Measurements from ENCODE around the gene TIGD1.
"Not testable (repeated sequence)": the region's sequence is repeated elsewhere in the genome, so short reads cannot be mapped to it uniquely, and the experiment has no call there.

The TIGD1 gene

DNA sequence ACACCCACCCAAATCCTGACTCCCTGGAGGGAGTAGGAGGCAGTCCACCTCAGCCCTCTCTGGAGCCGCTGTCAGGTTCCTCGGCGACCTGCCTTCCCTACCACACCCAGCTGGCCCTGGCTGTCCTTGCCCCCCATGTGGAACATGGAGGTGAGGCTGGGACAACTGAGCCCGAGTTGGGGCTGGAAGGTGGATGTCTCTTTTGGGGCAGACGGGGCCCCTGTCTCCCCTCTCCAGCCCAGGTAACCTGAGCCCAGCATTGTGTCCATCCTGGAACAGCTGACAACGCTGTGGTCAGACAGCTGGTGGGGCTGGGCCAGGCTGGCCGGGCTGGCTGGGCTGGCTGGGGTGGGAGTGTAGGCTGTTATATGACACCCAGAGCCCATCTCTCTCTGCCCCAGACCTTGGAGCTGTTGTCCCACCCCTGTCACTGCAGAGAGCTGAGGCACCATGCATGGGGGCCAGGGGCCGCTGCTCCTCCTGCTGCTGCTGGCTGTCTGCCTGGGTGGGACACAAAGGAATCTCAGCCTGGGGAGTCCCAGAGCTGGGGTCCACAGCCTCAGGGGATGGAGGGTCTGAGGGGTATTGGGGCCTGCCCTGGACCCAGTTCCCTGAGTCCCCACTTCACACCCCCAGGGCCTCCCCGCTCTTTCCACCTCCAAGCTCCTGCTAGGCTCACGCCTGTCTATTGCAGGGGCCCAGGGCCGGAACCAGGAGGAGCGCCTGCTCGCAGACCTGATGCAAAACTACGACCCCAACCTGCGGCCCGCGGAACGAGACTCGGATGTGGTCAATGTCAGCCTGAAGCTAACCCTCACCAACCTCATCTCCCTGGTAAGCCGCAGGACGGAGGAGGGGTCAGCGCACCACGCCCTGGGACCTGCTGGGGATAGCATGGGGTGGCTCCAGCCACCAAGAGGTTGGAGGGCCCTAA is 10.8 kb downstream of the TIGD1 start, which contains the start of gene CHRNG:
Gene CHRNG, plus strand, starts transcription at position 395 of the 934 bp plus-strand sequence. Its CDS starts 56 bp downstream, at position 451.
- DNase-seq (ENCODE audit: low read depth) = no peak

DNA sequence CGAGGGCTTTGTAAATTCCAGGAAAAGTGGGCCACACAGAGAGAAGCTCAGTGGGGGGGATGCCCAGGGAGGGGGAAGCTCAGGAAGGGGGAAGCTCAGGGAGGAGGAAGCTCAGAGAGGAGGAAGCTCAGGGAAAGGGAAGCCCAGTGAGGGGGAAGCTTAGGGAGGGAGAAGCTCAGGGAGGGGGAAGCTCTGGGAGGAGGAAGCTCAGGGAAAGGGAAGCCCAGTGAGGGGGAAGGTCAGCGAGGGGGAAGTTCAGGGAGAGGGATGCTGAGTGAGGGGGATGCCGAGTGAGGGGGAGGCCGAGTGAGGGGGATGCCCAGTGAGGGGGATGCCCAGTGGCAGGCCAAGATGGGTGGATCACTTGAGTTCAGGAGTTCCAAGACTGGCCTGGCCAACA is 11.7 kb downstream of the TIGD1 start:
- no peak for DNase-seq (ENCODE audit: low read depth)

DNA sequence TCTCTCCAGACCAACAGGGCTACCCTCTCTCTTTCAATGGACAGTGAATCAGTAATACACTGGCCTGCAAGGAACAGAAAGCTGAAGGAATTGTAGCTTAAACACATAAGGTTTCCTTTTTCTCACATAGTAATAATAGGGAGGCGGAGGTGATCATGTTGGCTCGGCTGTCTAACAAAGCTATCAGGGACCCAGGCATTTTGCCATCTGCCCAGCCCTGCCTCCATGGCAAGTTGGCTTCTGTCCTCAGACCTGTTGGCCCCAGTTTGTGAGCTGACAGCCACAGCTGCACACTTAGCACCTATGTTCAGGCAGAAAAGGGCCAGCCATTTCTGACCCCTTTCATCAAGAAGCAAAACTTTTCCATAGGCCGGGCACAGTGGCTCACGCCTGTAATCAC is 12.9 kb downstream of the TIGD1 start:
- no peak for DNase-seq (ENCODE audit: low read depth)

DNA sequence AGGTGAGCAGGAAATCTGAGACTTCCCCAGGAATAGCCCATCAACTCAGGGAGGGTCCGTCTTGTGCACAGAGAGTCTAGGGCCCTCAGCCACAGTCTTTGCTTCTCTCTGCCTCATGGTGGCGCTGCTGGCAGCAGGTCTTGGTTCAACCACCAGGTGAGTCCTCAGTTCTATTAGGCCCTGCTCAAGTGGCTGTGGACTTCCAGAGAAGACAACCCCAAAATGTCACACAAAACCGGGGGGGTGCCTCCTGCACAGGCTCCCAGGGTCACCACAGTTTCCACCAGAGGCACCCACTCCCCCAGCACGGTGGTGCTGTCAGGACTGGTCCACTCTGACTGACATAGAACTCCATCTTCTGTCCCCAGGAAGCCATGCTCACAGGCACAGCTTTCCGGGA is 13.3 kb downstream of the TIGD1 start:
- no peak for DNase-seq (ENCODE audit: low read depth)

DNA sequence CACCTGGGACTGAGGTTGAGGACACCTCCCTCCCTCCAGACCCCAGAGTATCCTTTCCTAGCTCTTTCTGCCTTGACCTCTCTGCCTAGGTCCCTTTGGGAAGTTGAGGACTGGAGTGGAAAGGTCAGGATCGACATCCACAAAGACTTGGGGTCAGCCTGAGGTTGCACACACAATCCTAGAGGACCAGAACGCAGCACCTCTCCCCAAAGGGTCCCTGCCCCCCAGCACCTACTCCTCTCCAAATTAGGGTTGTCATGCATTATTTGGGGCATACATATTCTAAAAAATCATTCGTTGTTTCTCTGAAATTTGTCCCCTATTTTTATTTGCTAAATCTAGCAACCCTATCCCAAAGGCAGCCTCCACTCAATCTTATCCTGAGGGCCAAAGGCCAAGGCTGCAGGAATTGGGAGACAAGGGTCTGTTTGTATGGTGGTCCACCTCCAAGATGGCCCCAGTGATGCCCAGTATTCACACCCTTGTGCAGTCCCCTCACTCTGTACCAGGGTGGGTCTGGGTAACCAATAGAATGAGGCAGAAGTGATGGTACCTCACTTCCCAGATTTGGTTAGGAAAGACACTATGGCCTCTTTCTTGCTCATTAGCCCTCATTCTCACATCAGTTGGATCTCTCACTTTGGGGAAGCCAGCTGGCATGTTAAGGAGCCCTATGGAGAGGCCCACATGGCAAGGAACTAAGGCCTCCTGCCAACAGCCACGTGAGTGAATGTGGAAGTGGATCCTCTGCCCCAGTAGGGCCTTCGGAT is 14.4 kb downstream of the TIGD1 start:
- DNase-seq (ENCODE audit: low read depth) = no peak

DNA sequence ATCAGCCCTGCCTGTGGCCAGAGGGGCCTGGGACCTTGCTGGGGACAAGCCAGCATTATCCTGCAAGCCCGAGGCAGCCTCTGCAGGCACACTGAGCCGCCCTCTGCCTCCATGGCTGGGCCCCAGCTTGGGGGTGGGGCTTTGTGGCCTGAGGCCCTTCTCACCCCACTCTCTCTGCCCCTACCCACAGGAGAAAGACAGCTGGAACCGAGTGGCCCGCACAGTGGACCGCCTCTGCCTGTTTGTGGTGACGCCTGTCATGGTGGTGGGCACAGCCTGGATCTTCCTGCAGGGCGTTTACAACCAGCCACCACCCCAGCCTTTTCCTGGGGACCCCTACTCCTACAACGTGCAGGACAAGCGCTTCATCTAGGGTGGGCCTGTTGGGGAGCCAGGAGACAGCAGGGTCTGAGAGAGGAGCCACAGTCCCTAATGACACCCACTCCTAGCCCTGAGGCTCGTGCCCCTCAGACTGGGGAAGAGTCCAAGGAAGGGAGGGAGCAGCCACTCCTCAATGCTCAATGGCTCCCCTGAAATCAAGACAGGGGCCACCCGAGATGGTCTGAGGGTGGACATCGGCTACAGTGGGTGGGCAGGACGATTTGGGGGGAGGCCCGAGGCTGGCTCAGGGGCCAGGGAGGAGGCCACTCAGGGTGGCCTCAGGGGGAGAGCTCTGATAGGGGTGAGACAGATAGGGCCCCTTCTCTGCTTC is 15.3 kb downstream of the TIGD1 start:
- DNase-seq (ENCODE audit: low read depth) = no peak

DNA sequence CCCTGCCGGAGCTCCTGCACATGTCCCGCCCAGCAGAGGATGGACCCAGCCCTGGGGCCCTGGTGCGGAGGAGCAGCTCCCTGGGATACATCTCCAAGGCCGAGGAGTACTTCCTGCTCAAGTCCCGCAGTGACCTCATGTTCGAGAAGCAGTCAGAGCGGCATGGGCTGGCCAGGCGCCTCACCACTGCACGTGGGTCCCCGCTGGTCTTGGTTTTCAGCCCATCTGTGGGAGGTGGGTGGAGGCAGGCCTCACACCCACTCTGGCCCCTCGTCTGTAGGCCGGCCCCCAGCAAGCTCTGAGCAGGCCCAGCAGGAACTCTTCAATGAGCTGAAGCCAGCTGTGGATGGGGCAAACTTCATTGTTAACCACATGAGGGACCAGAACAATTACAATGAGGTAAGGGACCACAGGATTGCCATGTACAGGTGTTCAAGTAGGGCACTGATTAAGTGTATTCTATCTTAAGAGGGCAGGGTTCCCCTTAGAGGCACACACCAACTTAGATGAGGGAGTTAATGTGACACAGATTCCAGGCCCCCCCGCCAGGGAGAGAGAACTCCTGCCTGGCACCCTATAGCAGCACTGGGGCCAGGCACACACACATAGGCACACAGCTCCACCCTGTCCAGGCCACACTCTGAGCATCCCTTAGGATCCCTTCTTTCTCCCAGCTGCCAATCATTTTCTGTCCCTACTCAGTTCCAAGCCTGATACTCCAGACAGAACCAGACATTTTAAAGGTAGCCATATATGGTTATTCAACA is 16.2 kb downstream of the TIGD1 start:
- no peak for DNase-seq (ENCODE audit: low read depth)

DNA sequence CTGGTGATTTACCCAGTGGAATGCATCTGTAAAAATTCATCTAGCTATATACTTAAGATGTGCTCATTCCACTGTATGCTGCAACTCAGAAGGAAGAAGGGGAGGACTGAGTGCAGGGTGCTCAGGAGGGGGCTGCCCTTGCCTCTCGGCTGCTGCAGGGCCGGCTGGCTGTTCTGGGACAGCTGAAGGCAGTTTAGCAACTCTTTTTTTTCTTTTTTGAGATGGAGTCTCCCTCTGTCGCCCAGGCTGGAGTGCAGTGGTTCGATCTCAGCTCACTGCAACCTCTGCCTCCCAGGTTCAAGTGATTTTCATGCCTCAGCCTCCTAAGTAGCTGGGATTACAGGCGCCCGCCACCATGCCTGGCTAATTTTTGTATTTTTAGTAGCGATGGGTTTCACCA is 17.5 kb downstream of the TIGD1 start:
- DNase-seq (ENCODE audit: low read depth) = not testable (repeated sequence)

DNA sequence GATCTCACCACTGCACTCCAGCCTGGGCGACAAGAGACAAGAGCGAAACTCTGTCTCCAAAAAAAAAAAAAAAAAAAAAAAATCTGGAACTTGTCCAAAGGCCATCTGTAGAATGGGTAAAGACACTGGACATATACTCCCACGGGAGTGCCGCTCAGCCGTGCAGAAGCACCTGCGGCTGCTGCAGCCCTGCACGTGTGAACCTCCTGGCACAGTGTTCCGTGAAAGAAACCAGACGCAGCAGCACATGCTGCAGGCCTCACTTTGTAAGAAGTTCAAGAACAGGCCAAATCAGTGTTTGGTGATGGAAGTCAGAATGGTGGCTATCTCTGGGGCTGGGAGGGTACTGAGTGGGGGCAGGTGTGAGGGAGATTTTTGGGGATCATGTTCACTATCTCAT is 17.9 kb downstream of the TIGD1 start:
- no peak for DNase-seq (ENCODE audit: low read depth)

DNA sequence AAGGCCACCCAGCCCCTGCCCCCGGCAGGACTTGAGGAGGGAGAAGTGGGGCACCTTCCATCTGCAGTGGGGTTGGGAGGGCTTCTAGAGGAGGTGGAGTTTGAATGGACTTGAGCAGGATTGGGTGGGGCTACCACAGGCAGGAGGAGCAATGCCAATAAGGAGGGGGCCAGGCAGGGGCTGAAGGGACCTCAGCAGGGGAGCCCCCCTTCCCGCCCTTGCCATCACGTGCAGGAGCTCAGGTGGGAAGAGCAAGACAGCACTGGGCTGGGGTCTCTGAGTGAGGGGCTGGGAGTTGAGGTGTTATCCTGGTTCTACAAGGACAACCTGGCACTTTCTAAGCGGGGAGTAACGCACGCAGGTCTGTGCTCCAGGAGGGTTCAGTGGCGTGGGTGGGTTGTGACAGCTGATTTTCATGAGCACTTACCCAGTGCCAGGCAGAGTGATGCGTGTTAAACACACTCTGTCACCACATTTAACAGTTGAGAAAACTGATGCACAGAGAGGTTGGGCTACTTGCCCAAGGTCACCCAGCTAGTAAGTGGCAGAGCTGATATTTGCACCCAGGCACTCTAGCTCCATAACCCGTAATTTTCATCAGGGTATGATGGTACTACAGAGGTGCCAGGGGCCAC is 19.6 kb downstream of the TIGD1 start:
- DNase-seq (ENCODE audit: low read depth) = no peak

DNA sequence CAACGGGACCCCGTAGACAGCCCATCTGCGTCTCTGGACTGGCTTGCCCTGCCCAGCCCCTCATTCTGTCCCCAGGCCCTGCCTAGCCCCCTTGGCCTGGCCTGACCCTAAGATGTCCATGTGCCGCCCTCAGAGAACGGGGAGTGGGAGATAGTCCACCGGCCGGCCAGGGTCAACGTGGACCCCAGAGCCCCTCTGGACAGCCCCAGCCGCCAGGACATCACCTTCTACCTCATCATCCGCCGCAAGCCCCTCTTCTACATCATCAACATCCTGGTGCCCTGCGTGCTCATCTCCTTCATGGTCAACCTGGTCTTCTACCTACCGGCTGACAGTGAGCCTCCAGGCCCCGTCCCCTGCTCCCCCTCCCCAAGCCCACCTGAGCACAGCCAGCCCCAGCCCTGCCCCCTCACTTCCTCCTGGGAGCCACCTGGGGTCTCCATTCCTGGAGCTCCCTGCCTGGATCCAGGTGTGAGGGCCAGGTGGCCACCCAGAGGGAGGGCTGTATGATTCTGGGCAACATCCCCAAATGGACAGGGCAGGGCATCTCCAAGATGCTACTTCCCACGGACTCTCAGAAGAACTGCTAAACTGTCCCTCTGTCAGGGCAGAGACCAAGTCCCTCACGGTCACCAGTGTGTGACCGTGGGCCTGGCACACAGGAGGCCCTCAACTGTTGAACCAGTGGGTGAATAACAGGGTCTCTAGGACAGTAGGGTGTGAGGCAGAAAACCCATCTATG is 20.4 kb downstream of the TIGD1 start:
- DNase-seq (ENCODE audit: low read depth) = no peak

DNA sequence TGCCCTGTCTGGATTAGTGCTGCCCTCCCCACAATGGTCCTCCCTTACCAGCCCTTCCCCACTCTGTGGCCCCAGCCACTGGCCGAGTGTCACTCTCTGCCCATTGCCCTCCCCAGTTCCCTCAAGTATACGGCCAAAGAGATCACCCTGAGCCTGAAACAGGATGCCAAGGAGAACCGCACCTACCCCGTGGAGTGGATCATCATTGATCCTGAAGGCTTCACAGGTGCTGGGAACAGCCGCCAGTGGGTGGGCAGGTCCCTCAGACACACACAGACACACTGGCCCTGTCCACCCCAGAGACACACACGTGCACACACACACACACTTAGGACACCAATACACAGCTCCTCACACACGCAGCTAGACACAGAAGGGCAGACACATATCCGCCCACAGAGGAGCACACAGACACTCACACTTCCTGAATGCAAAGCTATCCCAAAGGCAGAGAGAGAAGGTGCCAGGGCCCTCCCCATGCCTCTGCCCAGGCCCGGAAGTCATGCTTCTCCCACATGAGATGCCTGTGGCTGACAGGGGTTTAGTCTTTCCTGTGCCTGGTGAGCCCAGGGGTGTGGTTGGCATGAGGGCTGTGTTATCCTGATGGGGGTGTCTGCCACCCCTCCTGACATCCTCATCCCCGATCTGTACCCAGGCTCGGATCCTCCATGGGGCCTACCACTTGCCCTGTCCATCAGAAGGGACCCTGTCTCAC is 21.5 kb downstream of the TIGD1 start:
- DNase-seq (ENCODE audit: low read depth) = no peak

DNA sequence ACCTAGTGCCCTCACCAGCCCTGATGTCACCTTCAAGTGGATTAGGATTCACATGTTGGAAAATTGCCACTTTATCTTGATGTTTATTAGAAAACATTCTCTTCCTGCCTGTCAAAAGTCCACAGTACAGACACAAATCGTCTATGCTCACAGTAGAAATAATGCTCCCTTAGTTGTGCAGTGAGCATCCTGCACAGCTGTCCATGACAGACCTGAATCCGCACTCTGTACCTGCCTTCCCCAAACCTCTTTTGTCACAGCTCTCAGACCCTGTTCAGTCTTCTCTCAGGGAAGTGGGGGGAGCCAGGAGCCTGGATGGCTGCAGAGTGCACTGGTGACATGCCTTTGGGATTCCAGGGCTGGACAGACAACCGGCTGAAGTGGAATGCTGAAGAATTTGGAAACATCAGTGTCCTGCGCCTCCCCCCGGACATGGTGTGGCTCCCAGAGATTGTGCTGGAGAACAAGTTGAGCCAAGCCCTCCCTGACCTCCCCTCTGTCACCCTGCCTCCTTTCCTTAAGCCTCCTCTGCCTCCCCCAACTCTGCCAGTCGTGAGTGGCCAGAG is 22.4 kb downstream of the TIGD1 start:
- no peak for DNase-seq (ENCODE audit: low read depth)

DNA sequence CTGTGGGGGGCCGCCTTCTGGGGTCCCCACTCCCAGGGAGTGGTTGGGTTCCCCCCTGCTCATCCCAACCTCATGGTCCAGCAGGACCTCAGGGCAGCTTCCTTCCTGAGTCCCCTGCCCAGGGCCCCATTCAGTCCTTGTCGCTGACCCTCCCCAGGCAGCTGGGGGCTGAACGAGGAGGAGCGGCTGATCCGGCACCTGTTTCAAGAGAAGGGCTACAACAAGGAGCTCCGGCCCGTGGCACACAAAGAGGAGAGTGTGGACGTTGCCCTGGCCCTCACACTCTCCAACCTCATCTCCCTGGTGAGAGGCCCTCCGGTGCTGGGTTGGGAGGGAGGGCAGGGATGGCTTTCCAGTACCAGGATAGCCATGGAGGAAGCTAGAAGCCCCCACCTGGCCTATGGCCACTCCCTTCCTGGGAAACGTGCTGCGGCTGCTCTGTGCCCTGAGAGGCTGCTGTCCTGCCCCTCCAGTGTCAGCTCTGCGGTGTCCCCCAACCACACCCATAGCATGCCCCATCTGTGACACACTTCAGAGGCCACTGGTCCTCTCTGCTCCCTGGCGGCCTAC is 23.9 kb downstream of the TIGD1 start:
- DNase-seq (ENCODE audit: low read depth) = no peak

DNA sequence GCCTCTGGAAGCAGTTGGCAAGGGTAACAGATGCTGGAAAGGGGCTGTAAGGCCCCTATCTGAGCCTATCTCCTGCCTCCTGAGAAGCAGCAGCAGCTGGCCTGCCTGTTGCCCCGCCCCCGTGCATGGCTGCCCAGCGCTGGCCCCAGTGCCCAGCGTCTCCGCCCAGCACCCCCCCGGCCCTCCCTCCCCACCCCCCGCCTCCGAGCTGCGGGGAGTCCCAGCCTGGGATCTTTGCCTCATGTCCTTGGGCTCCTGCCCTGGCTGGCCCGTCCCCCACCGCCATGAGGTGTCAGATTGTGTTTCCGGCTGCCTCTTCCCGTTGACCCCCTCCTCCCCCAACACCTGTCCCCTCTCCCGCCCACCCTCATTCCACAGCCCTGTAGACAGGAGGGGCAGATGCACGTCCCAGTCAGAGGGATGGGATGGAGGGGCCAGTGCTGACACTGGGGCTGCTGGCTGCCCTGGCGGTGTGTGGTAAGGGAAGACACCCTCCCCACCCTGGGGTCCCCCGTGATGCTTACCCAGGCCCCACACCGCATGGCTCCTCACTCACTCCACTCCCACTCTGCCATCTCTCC is 24.5 kb downstream of the TIGD1 start, which contains the start of gene CHRND:
Gene CHRND, plus strand, starts transcription at position 370 of the 581 bp plus-strand sequence. Its CDS starts 56 bp downstream, at position 426.
- no peak for DNase-seq (ENCODE audit: low read depth)

DNA sequence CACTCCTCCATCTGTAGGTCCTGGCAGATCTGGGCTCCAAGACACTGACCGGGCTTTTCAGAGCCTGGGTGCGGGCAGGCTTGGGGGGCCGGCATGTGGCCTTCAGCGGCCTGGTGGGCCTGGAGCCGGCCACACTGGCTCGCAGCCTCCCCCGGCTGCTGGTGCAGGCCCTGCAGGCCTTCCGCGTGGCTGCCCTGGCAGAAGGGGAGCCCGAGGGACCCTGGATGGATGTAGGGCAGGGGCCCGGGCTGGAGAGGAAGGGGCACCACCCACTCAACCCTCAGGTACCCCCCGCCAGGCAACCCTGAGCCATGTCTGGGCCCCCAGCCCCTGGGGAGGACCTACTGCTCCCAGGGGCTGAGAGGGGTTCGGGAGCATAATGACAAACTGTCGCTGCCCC is 25.2 kb downstream of the TIGD1 start:
- DNase-seq (ENCODE audit: low read depth) = no peak

DNA sequence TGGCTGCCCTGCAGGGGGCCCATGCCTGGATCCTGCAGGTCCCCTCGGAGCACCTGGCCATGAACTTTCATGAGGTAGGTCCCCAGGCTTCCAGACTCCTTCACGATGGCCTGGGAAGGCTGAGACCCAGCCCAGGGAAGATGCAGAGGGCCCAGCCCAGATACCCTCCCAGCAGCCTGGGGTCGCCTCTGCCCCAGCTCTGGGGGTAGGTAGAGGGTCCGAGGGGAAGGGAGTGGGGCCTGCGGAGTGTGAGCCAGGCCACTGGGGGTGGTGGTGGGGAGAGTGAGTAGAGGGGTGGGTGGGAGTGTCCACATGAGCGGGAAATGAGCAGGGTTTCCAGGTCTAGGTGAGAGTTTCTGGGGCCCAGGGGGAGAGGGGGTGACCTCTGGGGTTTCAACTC is 25.6 kb downstream of the TIGD1 start:
- no peak for DNase-seq (ENCODE audit: low read depth)
